Measurements from ENCODE around the gene FDCSP. TPM values are rescaled to one million over a fixed set of nuclear protein-coding genes. Genes with fewer than 3 reads are reported as not detected.
"Not testable (repeated sequence)": the region's sequence is repeated elsewhere in the genome, so short reads cannot be mapped to it uniquely, and the experiment has no call there.

Gene FDCSP
- total and polyA plus RNA-seq, 4 donors = not detected

DNA sequence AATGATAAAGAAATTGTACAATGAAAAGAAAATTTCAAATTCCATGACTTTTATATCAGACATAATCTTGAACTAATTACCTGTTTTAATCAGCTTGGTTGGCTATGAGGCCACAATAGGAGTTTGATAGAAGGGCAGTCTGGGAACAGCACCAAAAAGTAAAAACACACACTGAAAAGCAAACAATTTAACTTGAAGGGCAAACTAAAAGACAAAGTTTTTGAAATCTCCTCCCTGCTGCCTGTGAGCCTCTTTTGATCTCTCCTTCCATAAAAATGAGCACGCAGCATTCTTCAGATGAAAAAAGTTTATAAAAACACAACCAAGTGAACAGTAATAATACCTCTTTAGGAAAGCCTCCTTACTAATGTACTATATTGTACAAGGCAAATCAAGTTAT lies 22.3 kb upstream of the FDCSP start:
- no peaks in the 10 kb centered on the region for H3K9me3 ChIP-seq (ENCODE audit: control insufficient read depth in 4 of 4, low read length in 3 of 4)
- H3K27ac ChIP-seq (ENCODE audit: low read depth in 1 of 2, low read length in 2 of 2) = no peak overlapping the region
- TF ChIP-seq RAD21 (IDR thresholded peaks at IDR 0.05) (peak in 1 of 2 donors; percentile 14), HNF4A (conservative IDR thresholded peaks at IDR 0.05) (peak in 1 of 2 donors; percentile 22)
- TF ChIP-seq, protein P1, sequence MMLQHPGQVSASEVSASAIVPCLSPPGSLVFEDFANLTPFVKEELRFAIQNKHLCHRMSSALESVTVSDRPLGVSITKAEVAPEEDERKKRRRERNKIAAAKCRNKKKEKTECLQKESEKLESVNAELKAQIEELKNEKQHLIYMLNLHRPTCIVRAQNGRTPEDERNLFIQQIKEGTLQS (IDR thresholded peaks at IDR 0.05) = no peak
- no peaks in the 10 kb centered on the region for H3K27me3 ChIP-seq (ENCODE audit: control insufficient read depth in 4 of 4, insufficient read depth in 4 of 4, low read length in 3 of 4)
- WGBS = 28% methylated on average over 1 of the region's 1 CpG
- peaks cover 0 to 3% (median under 1%) of the 10 kb centered on the region in 4 donors for H3K4me1 ChIP-seq (ENCODE audit: control insufficient read depth in 4 of 4, insufficient read depth in 4 of 4, low read length in 3 of 4)
- DNase-seq (ENCODE audit: low spot score) = no peak
- H3K4me3 ChIP-seq (ENCODE audit: low read depth in 1 of 3, low read length in 3 of 3) = no peak overlapping the region
- no peaks in the 10 kb centered on the region for H3K36me3 ChIP-seq (ENCODE audit: control insufficient read depth in 4 of 4, insufficient read depth in 3 of 4, low read depth in 1 of 4, low read length in 3 of 4)
- no peak overlapping the region for H3K9ac ChIP-seq (ENCODE audit: low read depth in 1 of 2, low read length in 2 of 2)

DNA sequence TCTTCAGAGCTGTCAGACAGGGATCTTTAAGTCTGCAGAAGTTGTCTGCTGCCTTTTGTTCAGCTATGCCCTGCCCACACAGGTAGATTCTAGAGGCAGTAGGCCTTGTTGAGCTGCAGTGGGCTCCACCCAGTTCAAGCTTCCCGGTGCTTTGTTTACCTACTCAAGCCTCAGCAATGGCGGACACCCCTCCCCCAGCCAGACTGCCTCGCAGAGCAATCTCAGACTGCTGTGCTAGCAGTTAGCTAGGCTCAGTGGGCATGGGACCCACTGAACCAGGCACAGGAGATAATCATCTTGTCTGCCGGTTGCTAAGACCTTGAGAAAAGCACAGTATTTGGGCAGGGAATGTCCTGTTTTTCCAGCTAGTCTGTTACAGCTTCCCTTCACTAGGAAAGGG lies 13.2 kb upstream of the FDCSP start:
- not testable (repeated sequence) for H3K4me3 ChIP-seq (ENCODE audit: low read depth in 1 of 3, low read length in 3 of 3); H3K27ac ChIP-seq (ENCODE audit: low read depth in 1 of 2, low read length in 2 of 2); H3K9me3 ChIP-seq (ENCODE audit: control insufficient read depth in 4 of 4, low read length in 3 of 4); H3K9ac ChIP-seq (ENCODE audit: low read depth in 1 of 2, low read length in 2 of 2); H3K27me3 ChIP-seq (ENCODE audit: control insufficient read depth in 4 of 4, insufficient read depth in 4 of 4, low read length in 3 of 4); DNase-seq (ENCODE audit: low spot score); H3K36me3 ChIP-seq (ENCODE audit: control insufficient read depth in 4 of 4, insufficient read depth in 3 of 4, low read depth in 1 of 4, low read length in 3 of 4); H3K4me1 ChIP-seq (ENCODE audit: control insufficient read depth in 4 of 4, insufficient read depth in 4 of 4, low read length in 3 of 4)
- 81% methylated on average over 4 of the region's 4 CpGs for WGBS

DNA sequence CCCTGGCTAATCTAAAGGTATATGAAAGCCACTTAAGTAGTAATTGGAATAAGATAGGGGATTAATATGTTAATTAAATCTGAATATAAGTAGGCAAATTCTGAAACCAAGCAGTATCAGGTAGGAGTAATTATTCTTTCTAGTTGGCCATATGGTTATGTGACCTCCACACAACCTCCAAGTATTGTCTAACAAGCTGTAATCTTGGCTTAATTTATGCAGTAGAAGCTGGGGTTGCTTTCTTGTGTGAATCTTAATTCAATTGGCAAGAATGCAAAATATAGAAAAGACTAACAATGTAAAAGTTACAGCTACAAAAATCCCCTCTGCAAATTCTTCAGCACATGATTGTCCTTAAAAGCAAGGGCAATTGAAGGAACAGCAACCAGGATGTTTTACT lies 9.8 kb upstream of the FDCSP start:
- H3K9ac ChIP-seq (ENCODE audit: low read depth in 1 of 2, low read length in 2 of 2); H3K27ac ChIP-seq (ENCODE audit: low read depth in 1 of 2, low read length in 2 of 2); H3K4me1 ChIP-seq (ENCODE audit: control insufficient read depth in 4 of 4, insufficient read depth in 4 of 4, low read length in 3 of 4); H3K9me3 ChIP-seq (ENCODE audit: control insufficient read depth in 4 of 4, low read length in 3 of 4); H3K4me3 ChIP-seq (ENCODE audit: low read depth in 1 of 3, low read length in 3 of 3); H3K27me3 ChIP-seq (ENCODE audit: control insufficient read depth in 4 of 4, insufficient read depth in 4 of 4, low read length in 3 of 4); H3K36me3 ChIP-seq (ENCODE audit: control insufficient read depth in 4 of 4, insufficient read depth in 3 of 4, low read depth in 1 of 4, low read length in 3 of 4); DNase-seq (ENCODE audit: low spot score): not testable (repeated sequence)

DNA sequence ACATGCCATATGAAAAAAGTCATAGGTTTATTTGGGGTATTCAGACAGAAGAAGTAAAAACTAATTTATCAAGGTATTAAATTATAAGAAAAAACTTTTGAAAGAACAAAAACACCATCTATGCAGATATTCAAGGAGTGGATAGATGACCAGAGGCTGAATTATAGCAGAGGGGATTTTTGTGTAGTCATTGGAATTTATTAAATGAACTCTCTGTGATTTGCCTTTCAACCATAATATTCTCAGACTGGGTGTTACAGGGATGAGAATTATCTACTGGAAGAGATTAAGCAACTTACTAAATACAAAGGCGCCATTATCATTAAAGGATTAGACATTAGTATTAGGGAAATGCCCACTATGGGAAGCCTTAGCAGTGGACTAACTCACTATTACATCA lies 9.4 kb upstream of the FDCSP start:
- H3K4me3 ChIP-seq (ENCODE audit: low read depth in 1 of 3, low read length in 3 of 3) = not testable (repeated sequence)

DNA sequence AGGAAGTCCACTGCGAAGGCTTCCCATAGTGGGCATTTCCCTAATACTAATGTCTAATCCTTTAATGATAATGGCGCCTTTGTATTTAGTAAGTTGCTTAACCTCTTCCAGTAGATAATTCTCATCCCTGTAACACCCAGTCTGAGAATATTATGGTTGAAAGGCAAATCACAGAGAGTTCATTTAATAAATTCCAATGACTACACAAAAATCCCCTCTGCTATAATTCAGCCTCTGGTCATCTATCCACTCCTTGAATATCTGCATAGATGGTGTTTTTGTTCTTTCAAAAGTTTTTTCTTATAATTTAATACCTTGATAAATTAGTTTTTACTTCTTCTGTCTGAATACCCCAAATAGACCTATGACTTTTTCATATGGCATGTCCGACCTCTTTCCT lies 4.5 kb upstream of the FDCSP start:
- 96% methylated on average over 3 of the region's 3 CpGs for WGBS
- not testable (repeated sequence) for DNase-seq (ENCODE audit: low spot score); H3K27ac ChIP-seq (ENCODE audit: low read depth in 1 of 2, low read length in 2 of 2); H3K9ac ChIP-seq (ENCODE audit: low read depth in 1 of 2, low read length in 2 of 2); H3K9me3 ChIP-seq (ENCODE audit: control insufficient read depth in 4 of 4, low read length in 3 of 4); H3K36me3 ChIP-seq (ENCODE audit: control insufficient read depth in 4 of 4, insufficient read depth in 3 of 4, low read depth in 1 of 4, low read length in 3 of 4); H3K4me1 ChIP-seq (ENCODE audit: control insufficient read depth in 4 of 4, insufficient read depth in 4 of 4, low read length in 3 of 4); H3K4me3 ChIP-seq (ENCODE audit: low read depth in 1 of 3, low read length in 3 of 3); H3K27me3 ChIP-seq (ENCODE audit: control insufficient read depth in 4 of 4, insufficient read depth in 4 of 4, low read length in 3 of 4)

More for the DNA sequence above, 9.4 kb upstream of the FDCSP start:
- H3K9me3 ChIP-seq (ENCODE audit: control insufficient read depth in 4 of 4, low read length in 3 of 4); DNase-seq (ENCODE audit: low spot score); H3K36me3 ChIP-seq (ENCODE audit: control insufficient read depth in 4 of 4, insufficient read depth in 3 of 4, low read depth in 1 of 4, low read length in 3 of 4); H3K27me3 ChIP-seq (ENCODE audit: control insufficient read depth in 4 of 4, insufficient read depth in 4 of 4, low read length in 3 of 4); H3K4me1 ChIP-seq (ENCODE audit: control insufficient read depth in 4 of 4, insufficient read depth in 4 of 4, low read length in 3 of 4); H3K9ac ChIP-seq (ENCODE audit: low read depth in 1 of 2, low read length in 2 of 2); H3K27ac ChIP-seq (ENCODE audit: low read depth in 1 of 2, low read length in 2 of 2): not testable (repeated sequence)
- WGBS = 96% methylated on average over 1 of the region's 1 CpG

DNA sequence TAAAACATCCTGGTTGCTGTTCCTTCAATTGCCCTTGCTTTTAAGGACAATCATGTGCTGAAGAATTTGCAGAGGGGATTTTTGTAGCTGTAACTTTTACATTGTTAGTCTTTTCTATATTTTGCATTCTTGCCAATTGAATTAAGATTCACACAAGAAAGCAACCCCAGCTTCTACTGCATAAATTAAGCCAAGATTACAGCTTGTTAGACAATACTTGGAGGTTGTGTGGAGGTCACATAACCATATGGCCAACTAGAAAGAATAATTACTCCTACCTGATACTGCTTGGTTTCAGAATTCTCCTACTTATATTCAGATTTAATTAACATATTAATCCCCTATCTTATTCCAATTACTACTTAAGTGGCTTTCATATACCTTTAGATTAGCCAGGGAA lies 4.1 kb upstream of the FDCSP start:
- H3K27ac ChIP-seq (ENCODE audit: low read depth in 1 of 2, low read length in 2 of 2); H3K9me3 ChIP-seq (ENCODE audit: control insufficient read depth in 4 of 4, low read length in 3 of 4); H3K9ac ChIP-seq (ENCODE audit: low read depth in 1 of 2, low read length in 2 of 2); H3K4me1 ChIP-seq (ENCODE audit: control insufficient read depth in 4 of 4, insufficient read depth in 4 of 4, low read length in 3 of 4); DNase-seq (ENCODE audit: low spot score); H3K4me3 ChIP-seq (ENCODE audit: low read depth in 1 of 3, low read length in 3 of 3); H3K36me3 ChIP-seq (ENCODE audit: control insufficient read depth in 4 of 4, insufficient read depth in 3 of 4, low read depth in 1 of 4, low read length in 3 of 4); H3K27me3 ChIP-seq (ENCODE audit: control insufficient read depth in 4 of 4, insufficient read depth in 4 of 4, low read length in 3 of 4): not testable (repeated sequence)

All from liver (tissue), 9 donors.